Gastroesophageal sphincter (tissue), 3 donors: ENCODE results near the gene MOCS3.

Experiments used
- CTCF ChIP-seq, 4 experiments: fragments of 200-600 bp in 2 of 4; fragments of 450-650 bp in 2 of 4; sonication (generic) in 1 of 4; IDR thresholded peaks; one replicate each; pipeline ENCODE4 v1.5.1; 2017 to 2019; ENCODE audit warnings: antibody characterized with exemption in 4 of 4, mild to moderate bottlenecking in 2 of 4, moderate library complexity in 2 of 4
- POLR2A ChIP-seq, 2 donors: fragments of 450-650 bp; IDR thresholded peaks; one replicate each; pipeline ENCODE4 v1.6.1; 2017; ENCODE audit warnings: antibody characterized with exemption in 2 of 2, mild to moderate bottlenecking in 2 of 2, moderate library complexity in 1 of 2
- POLR2AphosphoS5 ChIP-seq: sonication (generic); formaldehyde crosslinking; IDR thresholded peaks from one replicate; pipeline ENCODE4 v1.6.1; 2017; ENCODE audit warnings: antibody characterized with exemption

- TF ChIP-seq CTCF (IDR thresholded peaks at IDR 0.05) (no peak), POLR2AphosphoS5 (no peak), POLR2A (IDR thresholded peaks at IDR 0.05) (no peak)
Observed at GRCh38 chr20:50977066-50978021, 18.7 kb downstream of the MOCS3 start.
